EL (cell line): ENCODE results near the gene PRPF8.
"Not testable (repeated sequence)": the region's sequence is repeated elsewhere in the genome, so short reads cannot be mapped to it uniquely, and the experiment has no call there.

Experiments
- DNase-seq: peaks from one replicate; pipeline ENCODE4 v3.0.0-alpha.2; 2016

PRPF8 gene

GRCh38 chr17:1688405-1688804, 3.7 kb upstream of the PRPF8 start:
- DNase-seq, result not testable (repeated sequence)

- DNase-seq, result no peak
Observed at GRCh38 chr17:1686086-1686485, 1.4 kb upstream of the PRPF8 start.

GRCh38 chr17:1683459-1683858, 1.2 kb downstream of the PRPF8 start:
- no peak for DNase-seq

GRCh38 chr17:1676401-1676800, 8.3 kb downstream of the PRPF8 start:
- no peak for DNase-seq

GRCh38 chr17:1673041-1673785, 11.5 kb downstream of the PRPF8 start:
- DNase-seq, result no peak

GRCh38 chr17:1663934-1664333, 20.7 kb downstream of the PRPF8 start:
- not testable (repeated sequence) for DNase-seq

GRCh38 chr17:1661045-1661444, 23.6 kb downstream of the PRPF8 start:
- no peak for DNase-seq

GRCh38 chr17:1658100-1658499, 26.6 kb downstream of the PRPF8 start:
- DNase-seq, result no peak

- DNase-seq, result no peak
Observed at GRCh38 chr17:1653735-1654134, 30.9 kb downstream of the PRPF8 start.

GRCh38 chr17:1652794-1653193, 31.9 kb downstream of the PRPF8 start:
- DNase-seq, result not testable (repeated sequence)

- no peak for DNase-seq
Observed at GRCh38 chr17:1651559-1651844, 33.2 kb downstream of the PRPF8 start.

- DNase-seq, result no peak
Observed at GRCh38 chr17:1650731-1651558, 33.7 kb downstream of the PRPF8 start.

GRCh38 chr17:1649844-1650501, 34.7 kb downstream of the PRPF8 start, which contains the start of gene RILP:
TSS of gene RILP (minus strand) at chr17:1649866. CDS start at chr17:1649804, 62 bp downstream.
- no peak for DNase-seq

- DNase-seq, result peak; percentile 94
Observed at GRCh38 chr17:1648963-1649843, 35.5 kb downstream of the PRPF8 start.

GRCh38 chr17:1648173-1648962, 36.3 kb downstream of the PRPF8 start:
- peak; percentile 32 for DNase-seq

- no peak for DNase-seq
Observed at GRCh38 chr17:1647802-1648171, 36.9 kb downstream of the PRPF8 start.

GRCh38 chr17:1646199-1646875, 38.3 kb downstream of the PRPF8 start:
- DNase-seq, result no peak

GRCh38 chr17:1645207-1646171, 39.2 kb downstream of the PRPF8 start, which contains the start of gene SCARF1:
TSS of gene SCARF1 (minus strand) at chr17:1645732. CDS start at chr17:1645697, 35 bp downstream.
- DNase-seq, result no peak

GRCh38 chr17:1644493-1645206, 40.0 kb downstream of the PRPF8 start:
- DNase-seq, result peak; percentile 76
